ENCODE results near the gene PPP2R2C. TPM values are rescaled to one million over a fixed set of nuclear protein-coding genes. Genes with fewer than 3 reads are reported as not detected.

The PPP2R2C gene
- total and polyA plus RNA-seq, 10 of the 15 experiments (the other 5 are each of a cell fraction or from before 2014, with no cell fraction given) = 0.13 to 0.15 TPM; not detected in 8

DNA sequence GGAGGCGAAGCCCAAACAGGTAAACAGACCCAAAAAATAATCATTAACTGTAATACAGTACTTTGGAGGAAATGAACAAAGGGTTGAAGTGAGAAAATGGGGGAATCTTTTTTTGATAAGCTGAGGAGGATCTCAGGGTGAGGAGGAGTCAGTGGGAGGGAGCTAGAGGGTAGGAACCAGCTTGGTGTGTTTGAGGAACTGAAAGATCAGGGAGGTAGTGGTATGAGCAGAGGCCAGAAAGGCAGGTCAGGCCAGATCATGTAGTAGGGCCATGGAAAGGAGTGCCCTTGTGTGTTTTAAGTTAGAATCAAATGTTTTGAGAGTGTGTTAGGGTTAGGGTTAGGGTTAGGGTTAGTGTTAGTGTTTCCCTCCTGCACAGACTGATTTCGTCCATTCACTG, 48.8 kb downstream of the PPP2R2C start (continued):
- TF ChIP-seq ATF7 (IDR thresholded peaks at IDR 0.05; ENCODE audit: low read depth) (0 out of 2 replicates have a peak, but pooled peaks have one; percentile 29), BCL11A (IDR thresholded peaks at IDR 0.05; ENCODE audit: low read depth, low read length) (0 out of 2 replicates have a peak, but pooled peaks have one; percentile 22), CREB1 (IDR thresholded peaks at IDR 0.05; ENCODE audit: low read depth) (no peak), CHD4 (IDR thresholded peaks at IDR 0.05) (no peak), RUNX3 (IDR thresholded peaks at IDR 0.05; ENCODE audit: low read length) (peak; percentile 22; the same call in 1 of the 2 replicates), RAD21 (IDR thresholded peaks at IDR 0.05; ENCODE audit: insufficient read depth, low read depth, low read length) (no peak), JUNB (IDR thresholded peaks at IDR 0.05) (peak; percentile 33; the same call in 1 of the 2 replicates)
- TF ChIP-seq, protein P1, sequence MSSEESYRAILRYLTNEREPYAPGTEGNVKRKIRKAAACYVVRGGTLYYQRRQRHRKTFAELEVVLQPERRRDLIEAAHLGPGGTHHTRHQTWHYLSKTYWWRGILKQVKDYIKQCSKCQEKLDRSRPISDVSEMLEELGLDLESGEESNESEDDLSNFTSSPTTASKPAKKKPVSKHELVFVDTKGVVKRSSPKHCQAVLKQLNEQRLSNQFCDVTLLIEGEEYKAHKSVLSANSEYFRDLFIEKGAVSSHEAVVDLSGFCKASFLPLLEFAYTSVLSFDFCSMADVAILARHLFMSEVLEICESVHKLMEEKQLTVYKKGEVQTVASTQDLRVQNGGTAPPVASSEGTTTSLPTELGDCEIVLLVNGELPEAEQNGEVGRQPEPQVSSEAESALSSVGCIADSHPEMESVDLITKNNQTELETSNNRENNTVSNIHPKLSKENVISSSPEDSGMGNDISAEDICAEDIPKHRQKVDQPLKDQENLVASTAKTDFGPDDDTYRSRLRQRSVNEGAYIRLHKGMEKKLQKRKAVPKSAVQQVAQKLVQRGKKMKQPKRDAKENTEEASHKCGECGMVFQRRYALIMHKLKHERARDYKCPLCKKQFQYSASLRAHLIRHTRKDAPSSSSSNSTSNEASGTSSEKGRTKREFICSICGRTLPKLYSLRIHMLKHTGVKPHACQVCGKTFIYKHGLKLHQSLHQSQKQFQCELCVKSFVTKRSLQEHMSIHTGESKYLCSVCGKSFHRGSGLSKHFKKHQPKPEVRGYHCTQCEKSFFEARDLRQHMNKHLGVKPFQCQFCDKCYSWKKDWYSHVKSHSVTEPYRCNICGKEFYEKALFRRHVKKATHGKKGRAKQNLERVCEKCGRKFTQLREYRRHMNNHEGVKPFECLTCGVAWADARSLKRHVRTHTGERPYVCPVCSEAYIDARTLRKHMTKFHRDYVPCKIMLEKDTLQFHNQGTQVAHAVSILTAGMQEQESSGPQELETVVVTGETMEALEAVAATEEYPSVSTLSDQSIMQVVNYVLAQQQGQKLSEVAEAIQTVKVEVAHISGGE (CRISPR knock-in tag; IDR thresholded peaks at IDR 0.05) = no peak

DNA sequence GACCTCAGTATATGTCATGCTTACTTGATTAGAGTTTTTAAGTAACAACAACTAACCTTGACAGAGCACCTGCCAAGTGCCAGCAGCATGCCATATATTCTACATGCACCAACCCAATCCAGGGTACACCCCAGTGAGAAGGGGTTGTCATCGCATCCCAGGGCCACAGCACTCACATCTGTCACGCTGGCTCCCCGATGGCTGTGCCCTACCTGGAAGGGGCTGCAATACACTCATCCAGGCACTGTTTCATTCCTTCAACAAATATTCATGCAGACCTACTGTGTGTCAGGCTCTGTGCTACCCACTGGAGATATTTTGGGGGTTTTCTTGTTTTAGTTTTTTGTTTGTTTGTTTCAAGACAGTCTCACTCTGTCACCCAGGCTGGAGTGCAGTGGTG, 49.5 kb downstream of the PPP2R2C start:
- intact Hi-C loops (cut with micrococcal nuclease; ENCODE audit: unreplicated experiment) (no loop called here), in situ Hi-C loops (cut with MboI) (no loop called here)
- WGBS (ENCODE audit: insufficient coverage, insufficient replicate concordance, low lambda C conversion rate, missing lambda C conversion rate) = 78% methylated on average over 3 of the region's 3 CpGs
- no peak for ATAC-seq
- Histone ChIP-seq H3K9ac (ENCODE audit: control insufficient read depth, insufficient read depth, low read length) (no peak overlapping the region), H3K9me3 (replicated peaks; ENCODE audit: control insufficient read depth, insufficient read depth, low read length) (no peaks in the 10 kb centered on the region; the same call in 2 of the 3 replicates), H3K4me1 (ENCODE audit: control insufficient read depth, insufficient read depth, low read length) (peaks cover 18% of the 10 kb centered on the region), H4K20me1 (ENCODE audit: control insufficient read depth, insufficient read depth) (no peaks in the 10 kb centered on the region), H2AFZ (ENCODE audit: control insufficient read depth, low read depth, low read length) (no peak overlapping the region), H3K36me3 (ENCODE audit: control insufficient read depth in 2 of 2, insufficient read depth in 2 of 2, low read length in 1 of 2) (no peaks in the 10 kb centered on the region), H3K4me2 (ENCODE audit: control insufficient read depth, insufficient read depth) (no peak overlapping the region), H3K27ac (ENCODE audit: control insufficient read depth, insufficient read depth) (no peak overlapping the region), H3K79me2 (ENCODE audit: control insufficient read depth, insufficient read depth, low read length) (no peaks in the 10 kb centered on the region), H3K27me3 (replicated peaks in 1 of 2; ENCODE audit: control insufficient read depth in 2 of 2, insufficient read depth in 2 of 2, low read length in 1 of 2) (no peaks in the 10 kb centered on the region; a peak in 1 of 4 replicates), H3K4me3 (no peak overlapping the region)
- ChIA-PET RAD21 (ENCODE audit: unreplicated experiment) (interaction anchor here (1.0 kb wide), 1 partner anchor 80 kb away, joined by 4 read pairs; no protein-coding TSS in a partner anchor), CTCF (interaction anchor here (1.1 to 1.2 kb wide), 3 partner anchors 10 to 403 kb away, joined by 3 read pairs; no protein-coding TSS in a partner anchor), SMC1A (ENCODE audit: uncharacterized antibody, unreplicated experiment) (no interaction called here), POLR2A (interaction anchor here (1.0 kb wide), 1 partner anchor 242 kb away, joined by 3 read pairs; no protein-coding TSS in a partner anchor)
- no TSS peak for BruUV-seq (replicated peaks)
- no peak for FAIRE-seq
- DNase-seq (ENCODE audit: low read depth, low spot score) = no peak
- TF ChIP-seq, protein P2, sequence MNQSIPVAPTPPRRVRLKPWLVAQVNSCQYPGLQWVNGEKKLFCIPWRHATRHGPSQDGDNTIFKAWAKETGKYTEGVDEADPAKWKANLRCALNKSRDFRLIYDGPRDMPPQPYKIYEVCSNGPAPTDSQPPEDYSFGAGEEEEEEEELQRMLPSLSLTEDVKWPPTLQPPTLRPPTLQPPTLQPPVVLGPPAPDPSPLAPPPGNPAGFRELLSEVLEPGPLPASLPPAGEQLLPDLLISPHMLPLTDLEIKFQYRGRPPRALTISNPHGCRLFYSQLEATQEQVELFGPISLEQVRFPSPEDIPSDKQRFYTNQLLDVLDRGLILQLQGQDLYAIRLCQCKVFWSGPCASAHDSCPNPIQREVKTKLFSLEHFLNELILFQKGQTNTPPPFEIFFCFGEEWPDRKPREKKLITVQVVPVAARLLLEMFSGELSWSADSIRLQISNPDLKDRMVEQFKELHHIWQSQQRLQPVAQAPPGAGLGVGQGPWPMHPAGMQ (IDR thresholded peaks at IDR 0.05; ENCODE audit: borderline replicate concordance) = no peak
- no peak for TF ChIP-seq CBX3 (IDR thresholded peaks at IDR 0.05; ENCODE audit: borderline replicate concordance, low read depth)
- no peak for TF ChIP-seq DPF2 (IDR thresholded peaks at IDR 0.05)
- TF ChIP-seq ZNF384 (IDR thresholded peaks at IDR 0.05; ENCODE audit: borderline replicate concordance, low read depth, low read length) = no peak
- no peak for TF ChIP-seq SMC3 (IDR thresholded peaks at IDR 0.05; ENCODE audit: borderline replicate concordance, low read length)
- TF ChIP-seq FOXK2 (IDR thresholded peaks at IDR 0.05) = no peak
- TF ChIP-seq ESRRA (IDR thresholded peaks at IDR 0.05; ENCODE audit: low read length) = no peak
- TF ChIP-seq, protein P3, sequence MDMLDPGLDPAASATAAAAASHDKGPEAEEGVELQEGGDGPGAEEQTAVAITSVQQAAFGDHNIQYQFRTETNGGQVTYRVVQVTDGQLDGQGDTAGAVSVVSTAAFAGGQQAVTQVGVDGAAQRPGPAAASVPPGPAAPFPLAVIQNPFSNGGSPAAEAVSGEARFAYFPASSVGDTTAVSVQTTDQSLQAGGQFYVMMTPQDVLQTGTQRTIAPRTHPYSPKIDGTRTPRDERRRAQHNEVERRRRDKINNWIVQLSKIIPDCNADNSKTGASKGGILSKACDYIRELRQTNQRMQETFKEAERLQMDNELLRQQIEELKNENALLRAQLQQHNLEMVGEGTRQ (IDR thresholded peaks at IDR 0.05; ENCODE audit: borderline replicate concordance, low read depth, low read length) = no peak
- no peak for TF ChIP-seq SMARCA5 (IDR thresholded peaks at IDR 0.05)
- TF ChIP-seq, protein P4, sequence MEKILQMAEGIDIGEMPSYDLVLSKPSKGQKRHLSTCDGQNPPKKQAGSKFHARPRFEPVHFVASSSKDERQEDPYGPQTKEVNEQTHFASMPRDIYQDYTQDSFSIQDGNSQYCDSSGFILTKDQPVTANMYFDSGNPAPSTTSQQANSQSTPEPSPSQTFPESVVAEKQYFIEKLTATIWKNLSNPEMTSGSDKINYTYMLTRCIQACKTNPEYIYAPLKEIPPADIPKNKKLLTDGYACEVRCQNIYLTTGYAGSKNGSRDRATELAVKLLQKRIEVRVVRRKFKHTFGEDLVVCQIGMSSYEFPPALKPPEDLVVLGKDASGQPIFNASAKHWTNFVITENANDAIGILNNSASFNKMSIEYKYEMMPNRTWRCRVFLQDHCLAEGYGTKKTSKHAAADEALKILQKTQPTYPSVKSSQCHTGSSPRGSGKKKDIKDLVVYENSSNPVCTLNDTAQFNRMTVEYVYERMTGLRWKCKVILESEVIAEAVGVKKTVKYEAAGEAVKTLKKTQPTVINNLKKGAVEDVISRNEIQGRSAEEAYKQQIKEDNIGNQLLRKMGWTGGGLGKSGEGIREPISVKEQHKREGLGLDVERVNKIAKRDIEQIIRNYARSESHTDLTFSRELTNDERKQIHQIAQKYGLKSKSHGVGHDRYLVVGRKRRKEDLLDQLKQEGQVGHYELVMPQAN (conservative IDR thresholded peaks at IDR 0.05) = no peak

All from GM12878 (cell line).